ENCODE measurements around the gene PREX1.

Gene PREX1

GRCh38 chr20:48667889-48668413, 159.8 kb downstream of the PREX1 start:
- no peak; the same call in 2 of the 3 replicates for ATAC-seq
- TF ChIP-seq ZC3H10 (CRISPR knock-in tag; IDR thresholded peaks at IDR 0.05), result no peak
- no peak for TF ChIP-seq GLIS3 (CRISPR knock-in tag; IDR thresholded peaks at IDR 0.05)
- TF ChIP-seq BACH2 (CRISPR knock-in tag; IDR thresholded peaks at IDR 0.05; ENCODE audit: borderline replicate concordance), result no peak
- no peak for TF ChIP-seq TSHZ2 (CRISPR knock-in tag; IDR thresholded peaks at IDR 0.05)
- no peak for TF ChIP-seq OSR1 (CRISPR knock-in tag; IDR thresholded peaks at IDR 0.05)
- no peak for TF ChIP-seq PPARA (CRISPR knock-in tag; IDR thresholded peaks at IDR 0.05; ENCODE audit: borderline replicate concordance)
- no peak for TF ChIP-seq RARB (CRISPR knock-in tag; IDR thresholded peaks at IDR 0.05)
- TF ChIP-seq CSDC2 (CRISPR knock-in tag; IDR thresholded peaks at IDR 0.05), result no peak
- TF ChIP-seq ZNF565 (CRISPR knock-in tag; conservative IDR thresholded peaks at IDR 0.05; ENCODE audit: low read depth), result no peak
- TF ChIP-seq ZNF70 (CRISPR knock-in tag; IDR thresholded peaks at IDR 0.05), result no peak
- TF ChIP-seq POU6F1 (CRISPR knock-in tag; IDR thresholded peaks at IDR 0.05; ENCODE audit: borderline replicate concordance, low read depth), result no peak
- TF ChIP-seq PATZ1 (CRISPR knock-in tag; IDR thresholded peaks at IDR 0.05; ENCODE audit: borderline replicate concordance), result no peak

GRCh38 chr20:48667481-48667880, 160.3 kb downstream of the PREX1 start:
- TF ChIP-seq CSRNP3 (CRISPR knock-in tag; IDR thresholded peaks at IDR 0.05) (no peak), ARNTL (CRISPR knock-in tag; IDR thresholded peaks at IDR 0.05; ENCODE audit: borderline replicate concordance, low read depth) (no peak), CREB5 (CRISPR knock-in tag; IDR thresholded peaks at IDR 0.05; ENCODE audit: low read depth) (no peak), TSHZ2 (CRISPR knock-in tag; IDR thresholded peaks at IDR 0.05) (no peak), ZNF565 (CRISPR knock-in tag; conservative IDR thresholded peaks at IDR 0.05; ENCODE audit: low read depth) (no peak), ZNF70 (CRISPR knock-in tag; IDR thresholded peaks at IDR 0.05) (no peak), PATZ1 (CRISPR knock-in tag; IDR thresholded peaks at IDR 0.05; ENCODE audit: borderline replicate concordance) (no peak)
- no peak for ATAC-seq
